IMR-90 (cell line): ENCODE measurements around the gene STRN4. TPM values are rescaled to one million over a fixed set of nuclear protein-coding genes. Genes with fewer than 3 reads are reported as not detected.

Experiments
- ATAC-seq: fragments of 200-7000 bp; cut with Tn5 transposase; 2 replicates; pipeline ENCODE4 v1.9.1; 2020; ENCODE audit warnings: low read depth, mild to moderate bottlenecking, moderate library complexity
- BruUV-seq: library from RNA; stranded (reverse); fragments of 400-500 nt; replicated peaks from 2 replicates; lab custom pipeline; 2021; lab: Mats Ljungman, UMichigan
- CTCF ChIA-PET: fragments of 300-600 bp; formaldehyde crosslinking; extraction: SDS; loops from one replicate; lab custom pipeline; 2021; ENCODE audit warnings: antibody characterized with exemption; lab: Yijun Ruan, JAX
- POLR2A ChIA-PET: fragments of 300-600 bp; sonication (Branson Sonifier 250); formaldehyde crosslinking; loops from one replicate; lab custom pipeline; 2022; ENCODE audit warnings: antibody characterized with exemption; ENCODE audit not compliant: unreplicated experiment; lab: Charles Lee
- DNase-seq: peaks from one replicate; pipeline ENCODE4 v3.0.0; 2013
- H2AFZ ChIP-seq: replicated peaks from 2 replicates; pipeline ENCODE3; 2013; ENCODE audit warnings: low read length, mild to moderate bottlenecking; ENCODE audit not compliant: poor library complexity
- H2AK5ac ChIP-seq: 2 replicates; pipeline ENCODE4 v1.6.1; 2013; ENCODE audit warnings: low read depth, low read length, inconsistent platforms
- H2AK9ac ChIP-seq: replicated peaks from 2 replicates; pipeline ENCODE3; 2013; ENCODE audit warnings: mild to moderate bottlenecking, low read depth, low read length, moderate library complexity; ENCODE audit not compliant: poor library complexity
- H2BK120ac ChIP-seq: 2 replicates; pipeline ENCODE4 v1.6.1; 2013; ENCODE audit warnings: low read depth, low read length, inconsistent platforms
- H2BK15ac ChIP-seq: 3 replicates; pipeline ENCODE4 v1.6.1; 2013; ENCODE audit warnings: low read depth, low read length, inconsistent platforms
- H2BK20ac ChIP-seq: 2 replicates; pipeline ENCODE4 v1.6.1; 2013; ENCODE audit warnings: low read depth, mild to moderate bottlenecking, inconsistent platforms, low read length, moderate library complexity
- H2BK5ac ChIP-seq: 2 replicates; pipeline ENCODE4 v1.6.1; 2013; ENCODE audit warnings: mild to moderate bottlenecking, low read depth, low read length, inconsistent platforms; ENCODE audit not compliant: poor library complexity, severe bottlenecking
- H3K14ac ChIP-seq: replicated peaks from 2 replicates; pipeline ENCODE4 v1.6.1; 2013; ENCODE audit warnings: low read depth, low read length, inconsistent platforms
- H3K18ac ChIP-seq: 2 replicates; pipeline ENCODE4 v1.6.1; 2013; ENCODE audit warnings: low read depth, low read length, control low read depth
- H3K23ac ChIP-seq: 2 replicates; pipeline ENCODE4 v1.6.1; 2013; ENCODE audit warnings: low read depth, low read length, inconsistent platforms
- H3K27ac ChIP-seq: 2 replicates; pipeline ENCODE4 v1.5.1; 2013; ENCODE audit warnings: mild to moderate bottlenecking, control low read depth, low read length; ENCODE audit not compliant: insufficient read depth
- H3K27me3 ChIP-seq: 2 replicates; pipeline ENCODE4 v1.6.1; 2013; ENCODE audit warnings: low read length; ENCODE audit not compliant: control insufficient read depth, insufficient read depth
- H3K36me3 ChIP-seq: 2 replicates; pipeline ENCODE4 v1.6.1; 2013; ENCODE audit warnings: low read length, mixed read lengths; ENCODE audit not compliant: control insufficient read depth, insufficient read depth
- H3K4ac ChIP-seq: 2 replicates; pipeline ENCODE4 v1.6.1; 2013; ENCODE audit warnings: low read depth, low read length, inconsistent platforms
- H3K4me1 ChIP-seq: 2 replicates; pipeline ENCODE4 v1.6.1; 2013; ENCODE audit warnings: low read length, mixed read lengths; ENCODE audit not compliant: control insufficient read depth, insufficient read depth
- H3K4me2 ChIP-seq: 2 replicates; pipeline ENCODE4 v1.6.1; 2013; ENCODE audit warnings: low read depth, mild to moderate bottlenecking, control low read depth, low read length, moderate library complexity
- H3K4me3 ChIP-seq: 2 replicates; pipeline ENCODE4 v1.5.1; 2013; ENCODE audit warnings: low read depth, mild to moderate bottlenecking, control low read depth, low read length, moderate library complexity; ENCODE audit not compliant: insufficient read depth
- H3K56ac ChIP-seq: 2 replicates; pipeline ENCODE4 v1.6.1; 2013; ENCODE audit warnings: low read length, inconsistent platforms; ENCODE audit not compliant: insufficient read depth; ENCODE audit errors: extremely low read depth
- H3K79me1 ChIP-seq, 2 experiments: 2 replicates each; pipeline ENCODE4 v1.6.1; 2013; ENCODE audit warnings: low read length in 2 of 2, inconsistent platforms in 1 of 2, low read depth in 1 of 2
- H3K9ac ChIP-seq: 2 replicates; pipeline ENCODE4 v1.6.1; 2013; ENCODE audit warnings: low read depth, low read length, control low read depth
- H3K9me1 ChIP-seq: 2 replicates; pipeline ENCODE4 v1.6.1; 2013; ENCODE audit warnings: low read length, inconsistent platforms; ENCODE audit not compliant: insufficient read depth
- H3K9me3 ChIP-seq: 2 replicates; pipeline ENCODE4 v1.6.1; 2013; ENCODE audit warnings: low read length; ENCODE audit not compliant: control insufficient read depth, insufficient read depth
- H4K20me1 ChIP-seq: 2 replicates; pipeline ENCODE4 v1.6.1; 2013; ENCODE audit warnings: low read length, inconsistent platforms; ENCODE audit not compliant: insufficient read depth
- H4K5ac ChIP-seq: 2 replicates; pipeline ENCODE4 v1.6.1; 2013; ENCODE audit warnings: mild to moderate bottlenecking, low read depth, low read length, control low read depth
- H4K8ac ChIP-seq, 2 experiments: 2 replicates each; pipeline ENCODE4 v1.6.1; 2013; ENCODE audit warnings: low read depth in 2 of 2, low read length in 2 of 2, control low read depth in 1 of 2, inconsistent platforms in 1 of 2
- H4K91ac ChIP-seq: 2 replicates; pipeline ENCODE4 v1.6.1; 2013; ENCODE audit warnings: low read depth, low read length, inconsistent platforms; ENCODE audit not compliant: insufficient read depth
- BHLHE40 ChIP-seq: fragments of 150-350 bp; IDR thresholded peaks from 2 replicates; pipeline ENCODE4 v1.6.1; 2016; ENCODE audit warnings: mild to moderate bottlenecking, low read depth, low read length
- MAFK ChIP-seq: IDR thresholded peaks from 2 replicates; pipeline ENCODE4 v1.6.1; 2012; ENCODE audit warnings: low read depth, low read length, improper control_type of control experiment
- RCOR1 ChIP-seq: IDR thresholded peaks from 2 replicates; pipeline ENCODE4 v1.6.1; 2012; ENCODE audit warnings: mild to moderate bottlenecking, low read length, improper control_type of control experiment; ENCODE audit not compliant: insufficient replicate concordance
- WGBS, 2 experiments: methylation state at CpG; one replicate each; pipeline versions ENCODE4 v1.1.5 to v1.1.7; 2013; ENCODE audit warnings: missing lambda C conversion rate in 2 of 2; ENCODE audit not compliant: insufficient read length in 1 of 2; ENCODE audit errors: extremely low coverage in 2 of 2; 5-methylcytosine and 5-hydroxymethylcytosine counted together
- dilution Hi-C: fragments of 300-500 bp; cut with HindIII; formaldehyde crosslinking; loops from one replicate; pipeline ENCODE4 v1.14.3; 2018; ENCODE audit warnings: low sequenced_read_pairs; ENCODE audit not compliant: unreplicated experiment
- in situ Hi-C: fragments of 300-500 bp; cut with MboI; formaldehyde crosslinking; loops from 3 replicates; pipeline ENCODE4 v1.14.3; 2019; ENCODE audit warnings: low sequenced_read_pairs, inconsistent platforms, mixed read lengths
- intact Hi-C: fragments of 100-400 bp; cut with micrococcal nuclease; formaldehyde crosslinking; loops from 2 replicates; pipeline ENCODE4 v1.10.0; 2022
- polyA plus RNA-seq, 3 experiments: library from polyadenylated mRNA; depleted of rRNA; stranded (reverse); fragments of >200 nt; gene quantifications; 2 replicates each; pipeline ENCODE4 v1.2.3, GENCODE V29; 2012; ENCODE audit warnings: low replicate concordance in 1 of 3
- total RNA-seq: library from RNA; depleted of rRNA; stranded (reverse); fragments of >200 nt; gene quantifications from 2 replicates; pipeline ENCODE4 v1.2.3, GENCODE V29; 2012
- TF ChIP-seq, protein P1 (sequence below): fragments of 150-350 bp; IDR thresholded peaks from 2 replicates; pipeline ENCODE4 v1.6.1; 2016; ENCODE audit warnings: low read depth, mild to moderate bottlenecking, low read length, moderate library complexity, borderline replicate concordance
- TF ChIP-seq, protein P2 (sequence below): conservative IDR thresholded peaks from 2 replicates; pipeline ENCODE4 v1.5.1; 2012; ENCODE audit warnings: mild to moderate bottlenecking, low read depth, low read length, improper control_type of control experiment

Gene STRN4
- total and polyA plus RNA-seq, 2 of the 4 experiments (the other 2 are of a cell fraction) = 36.7 to 112 TPM

DNA sequence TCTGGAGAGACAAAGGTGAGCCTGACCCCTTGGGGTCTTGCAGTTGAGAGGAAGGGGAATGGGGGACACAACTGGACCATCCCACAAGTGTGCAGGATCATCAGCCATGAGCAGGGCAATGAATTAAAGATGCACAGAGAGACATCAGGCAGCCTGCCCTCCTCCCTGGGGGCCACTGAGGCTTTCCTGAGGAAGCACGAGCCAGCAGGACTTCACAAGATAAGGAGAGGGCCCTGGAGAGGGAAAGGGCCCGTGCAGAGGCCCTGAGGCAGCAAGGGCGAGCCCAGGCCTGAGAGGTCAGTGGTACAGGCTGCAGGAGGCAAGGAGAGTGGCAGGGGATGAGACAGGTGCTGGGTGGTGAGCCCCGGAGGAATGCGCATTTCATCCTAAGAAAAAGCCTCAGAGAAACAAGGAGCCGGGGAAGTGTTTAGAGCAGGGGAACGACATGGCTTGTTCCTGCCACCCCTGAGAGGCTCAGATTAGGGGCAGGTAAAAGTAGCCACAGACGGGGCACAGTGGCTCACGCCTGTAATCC lies 20.3 kb downstream of the STRN4 start:
- H3K4me3 ChIP-seq = no peak overlapping the region
- no peak overlapping the region for H3K23ac ChIP-seq
- no peak overlapping the region for H3K56ac ChIP-seq
- peaks cover 4% of the 10 kb centered on the region for H3K4me1 ChIP-seq
- no peak for DNase-seq
- H3K9me1 ChIP-seq = 0 out of 2 replicates have a peak, but pooled peaks cover 6% of the 10 kb centered on the region
- peaks cover 25 to 69% of the 10 kb centered on the region in 2 experiments for H3K79me1 ChIP-seq
- no peak overlapping the region for H3K18ac ChIP-seq
- no peaks in the 10 kb centered on the region for H3K9me3 ChIP-seq
- no peak overlapping the region for H2BK20ac ChIP-seq
- no peak overlapping the region for H2AK9ac ChIP-seq
- ATAC-seq = no peak
- H2BK15ac ChIP-seq = no peak overlapping the region
- H4K91ac ChIP-seq = no peak overlapping the region
- TF ChIP-seq BHLHE40 (no peak), MAFK (no peak), RCOR1 (no peak)
- TF ChIP-seq, protein P1, sequence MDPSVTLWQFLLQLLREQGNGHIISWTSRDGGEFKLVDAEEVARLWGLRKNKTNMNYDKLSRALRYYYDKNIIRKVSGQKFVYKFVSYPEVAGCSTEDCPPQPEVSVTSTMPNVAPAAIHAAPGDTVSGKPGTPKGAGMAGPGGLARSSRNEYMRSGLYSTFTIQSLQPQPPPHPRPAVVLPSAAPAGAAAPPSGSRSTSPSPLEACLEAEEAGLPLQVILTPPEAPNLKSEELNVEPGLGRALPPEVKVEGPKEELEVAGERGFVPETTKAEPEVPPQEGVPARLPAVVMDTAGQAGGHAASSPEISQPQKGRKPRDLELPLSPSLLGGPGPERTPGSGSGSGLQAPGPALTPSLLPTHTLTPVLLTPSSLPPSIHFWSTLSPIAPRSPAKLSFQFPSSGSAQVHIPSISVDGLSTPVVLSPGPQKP = no peak
- TF ChIP-seq, protein P2, sequence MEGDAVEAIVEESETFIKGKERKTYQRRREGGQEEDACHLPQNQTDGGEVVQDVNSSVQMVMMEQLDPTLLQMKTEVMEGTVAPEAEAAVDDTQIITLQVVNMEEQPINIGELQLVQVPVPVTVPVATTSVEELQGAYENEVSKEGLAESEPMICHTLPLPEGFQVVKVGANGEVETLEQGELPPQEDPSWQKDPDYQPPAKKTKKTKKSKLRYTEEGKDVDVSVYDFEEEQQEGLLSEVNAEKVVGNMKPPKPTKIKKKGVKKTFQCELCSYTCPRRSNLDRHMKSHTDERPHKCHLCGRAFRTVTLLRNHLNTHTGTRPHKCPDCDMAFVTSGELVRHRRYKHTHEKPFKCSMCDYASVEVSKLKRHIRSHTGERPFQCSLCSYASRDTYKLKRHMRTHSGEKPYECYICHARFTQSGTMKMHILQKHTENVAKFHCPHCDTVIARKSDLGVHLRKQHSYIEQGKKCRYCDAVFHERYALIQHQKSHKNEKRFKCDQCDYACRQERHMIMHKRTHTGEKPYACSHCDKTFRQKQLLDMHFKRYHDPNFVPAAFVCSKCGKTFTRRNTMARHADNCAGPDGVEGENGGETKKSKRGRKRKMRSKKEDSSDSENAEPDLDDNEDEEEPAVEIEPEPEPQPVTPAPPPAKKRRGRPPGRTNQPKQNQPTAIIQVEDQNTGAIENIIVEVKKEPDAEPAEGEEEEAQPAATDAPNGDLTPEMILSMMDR = no peak
- H3K4ac ChIP-seq = no peak overlapping the region
- WGBS, 2 experiments = 95% methylated on average over 4 of the region's 9 CpGs; no CpG with 5 or more reads in 1 of the 2 experiments
- H4K8ac ChIP-seq = no peak overlapping the region
- peaks cover 87% of the 10 kb centered on the region for H3K36me3 ChIP-seq
- H4K20me1 ChIP-seq = peaks cover 43% of the 10 kb centered on the region
- H3K14ac ChIP-seq = no peak overlapping the region
- dilution Hi-C loops (no loop called here), in situ Hi-C loops (no loop called here), intact Hi-C loops (no loop called here)
- H2BK5ac ChIP-seq = no peak overlapping the region
- no peak overlapping the region for H2AFZ ChIP-seq
- BruUV-seq = no TSS peak
- ChIA-PET POLR2A (no interaction called here), CTCF (no interaction called here)
- H4K5ac ChIP-seq = no peak overlapping the region
- H3K9ac ChIP-seq = no peak overlapping the region
- H2AK5ac ChIP-seq = no peak overlapping the region
- H3K27ac ChIP-seq = no peak overlapping the region
- H3K27me3 ChIP-seq = no peaks in the 10 kb centered on the region
- no peak overlapping the region for H3K4me2 ChIP-seq
- H2BK120ac ChIP-seq = no peak overlapping the region
